H1 (cell line): ENCODE data around the gene SERGEF.

Experiments used
- CBX8 ChIP-seq: fragments of 300-800, 300-1000 bp; sonication (generic); IDR thresholded peaks from 2 replicates; pipeline ENCODE4 v1.7.1; 2016; ENCODE audit warnings: low read depth, low read length, borderline replicate concordance
- CREB1 ChIP-seq: IDR thresholded peaks from 2 replicates; pipeline ENCODE4 v1.6.1; 2012; ENCODE audit warnings: inconsistent platforms
- EP300 ChIP-seq, 2 experiments: IDR thresholded peaks; 1 replicate in 1 of 2; 2 replicates in 1 of 2; pipeline ENCODE4 v1.6.1; 2011 to 2012; ENCODE audit warnings: low read depth in 2 of 2, low read length in 2 of 2, mild to moderate bottlenecking in 2 of 2, borderline replicate concordance in 1 of 2, inconsistent platforms in 1 of 2, moderate library complexity in 1 of 2
- EZH2 ChIP-seq: fragments of 200-600 bp; sonication (generic); IDR thresholded peaks from 2 replicates; pipeline ENCODE4 v1.7.1; 2012; ENCODE audit warnings: low read depth, mild to moderate bottlenecking, moderate library complexity, low read length, inconsistent platforms; ENCODE audit not compliant: severe bottlenecking
- JUN ChIP-seq: IDR thresholded peaks from 2 replicates; pipeline ENCODE4 v1.6.1; 2011; ENCODE audit warnings: low read depth, mild to moderate bottlenecking, improper control_type of control experiment, low read length
- POU5F1 ChIP-seq: IDR thresholded peaks from 2 replicates; pipeline ENCODE4 v1.6.1; 2011; ENCODE audit warnings: low read depth, mild to moderate bottlenecking, low read length, moderate library complexity
- RAD21 ChIP-seq, 2 experiments: IDR thresholded peaks in 1 of 2; conservative IDR thresholded peaks in 1 of 2; 2 replicates each; pipeline ENCODE4 v1.6.1; 2011; ENCODE audit warnings: low read depth in 2 of 2, low read length in 2 of 2, improper control_type of control experiment in 1 of 2, inconsistent platforms in 1 of 2, mild to moderate bottlenecking in 1 of 2, moderate library complexity in 1 of 2
- RFX5 ChIP-seq: IDR thresholded peaks from 2 replicates; pipeline ENCODE4 v1.6.1; 2011; ENCODE audit warnings: low read depth, low read length, improper control_type of control experiment, borderline replicate concordance
- SUZ12 ChIP-seq: fragments of 200-600 bp; sonication (generic); IDR thresholded peaks from 2 replicates; pipeline ENCODE4 v1.6.1; 2012; ENCODE audit warnings: mild to moderate bottlenecking, inconsistent platforms, low read length, moderate library complexity, mixed read lengths
- YY1 ChIP-seq: IDR thresholded peaks from 2 replicates; pipeline ENCODE4 v1.6.1; 2011; ENCODE audit warnings: low read depth, mild to moderate bottlenecking, low read length
- TF ChIP-seq, protein P1 (sequence below), 3 experiments: IDR thresholded peaks; 1 replicate in 2 of 3; 2 replicates in 1 of 3; pipeline versions ENCODE4 v1.5.1 to v1.6.1; 2011; ENCODE audit warnings: low read length in 3 of 3, mild to moderate bottlenecking in 3 of 3, inconsistent platforms in 2 of 3, low read depth in 1 of 3, moderate library complexity in 1 of 3; ENCODE audit not compliant: insufficient read depth in 1 of 3; ENCODE audit errors: control extremely low read depth in 1 of 3
- TF ChIP-seq, protein P2 (sequence below): IDR thresholded peaks from 2 replicates; pipeline ENCODE4 v1.6.1; 2012; ENCODE audit warnings: low read length, inconsistent platforms
- TF ChIP-seq, protein P3 (sequence below): IDR thresholded peaks from 2 replicates; pipeline ENCODE4 v1.6.1; 2012; ENCODE audit warnings: inconsistent platforms

DNA sequence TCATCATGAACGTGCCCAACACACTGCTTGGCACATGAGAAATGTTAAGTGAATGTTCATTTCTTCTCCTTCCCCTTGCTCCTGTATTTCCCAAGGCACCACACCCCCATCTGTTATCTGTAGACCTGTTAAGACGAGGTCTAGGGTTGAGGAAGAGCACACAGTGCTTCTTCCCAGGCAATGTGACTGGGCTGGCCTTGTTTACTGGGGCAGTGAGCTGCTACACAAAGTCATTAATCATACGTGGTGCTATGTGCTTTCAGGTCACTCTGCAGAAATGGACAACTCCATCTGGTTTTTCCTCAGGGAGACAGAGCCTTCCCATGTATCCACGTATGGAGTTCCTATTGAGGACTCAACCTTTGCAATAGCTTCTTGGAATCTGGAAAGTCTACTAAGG is 159.6 kb downstream of the SERGEF start:
- no peak for TF ChIP-seq EZH2
- TF ChIP-seq, protein P1, sequence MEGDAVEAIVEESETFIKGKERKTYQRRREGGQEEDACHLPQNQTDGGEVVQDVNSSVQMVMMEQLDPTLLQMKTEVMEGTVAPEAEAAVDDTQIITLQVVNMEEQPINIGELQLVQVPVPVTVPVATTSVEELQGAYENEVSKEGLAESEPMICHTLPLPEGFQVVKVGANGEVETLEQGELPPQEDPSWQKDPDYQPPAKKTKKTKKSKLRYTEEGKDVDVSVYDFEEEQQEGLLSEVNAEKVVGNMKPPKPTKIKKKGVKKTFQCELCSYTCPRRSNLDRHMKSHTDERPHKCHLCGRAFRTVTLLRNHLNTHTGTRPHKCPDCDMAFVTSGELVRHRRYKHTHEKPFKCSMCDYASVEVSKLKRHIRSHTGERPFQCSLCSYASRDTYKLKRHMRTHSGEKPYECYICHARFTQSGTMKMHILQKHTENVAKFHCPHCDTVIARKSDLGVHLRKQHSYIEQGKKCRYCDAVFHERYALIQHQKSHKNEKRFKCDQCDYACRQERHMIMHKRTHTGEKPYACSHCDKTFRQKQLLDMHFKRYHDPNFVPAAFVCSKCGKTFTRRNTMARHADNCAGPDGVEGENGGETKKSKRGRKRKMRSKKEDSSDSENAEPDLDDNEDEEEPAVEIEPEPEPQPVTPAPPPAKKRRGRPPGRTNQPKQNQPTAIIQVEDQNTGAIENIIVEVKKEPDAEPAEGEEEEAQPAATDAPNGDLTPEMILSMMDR (IDR thresholded peaks at IDR 0.05; ENCODE audit: control extremely low read depth in 1 of 3, insufficient read depth in 1 of 3, low read depth in 1 of 3, low read length in 3 of 3): no peak
- no peak for TF ChIP-seq JUN
- no peak for TF ChIP-seq YY1
- TF ChIP-seq RAD21 (IDR thresholded peaks at IDR 0.05 in 1 of 2, conservative IDR thresholded peaks at IDR 0.05 in 1 of 2; ENCODE audit: low read depth in 2 of 2, low read length in 2 of 2): no peak
- no peak for TF ChIP-seq SUZ12
- TF ChIP-seq CBX8: no peak
- no peak for TF ChIP-seq EP300 (IDR thresholded peaks at IDR 0.05; ENCODE audit: borderline replicate concordance in 1 of 2, low read depth in 2 of 2, low read length in 2 of 2)
- TF ChIP-seq, protein P2, sequence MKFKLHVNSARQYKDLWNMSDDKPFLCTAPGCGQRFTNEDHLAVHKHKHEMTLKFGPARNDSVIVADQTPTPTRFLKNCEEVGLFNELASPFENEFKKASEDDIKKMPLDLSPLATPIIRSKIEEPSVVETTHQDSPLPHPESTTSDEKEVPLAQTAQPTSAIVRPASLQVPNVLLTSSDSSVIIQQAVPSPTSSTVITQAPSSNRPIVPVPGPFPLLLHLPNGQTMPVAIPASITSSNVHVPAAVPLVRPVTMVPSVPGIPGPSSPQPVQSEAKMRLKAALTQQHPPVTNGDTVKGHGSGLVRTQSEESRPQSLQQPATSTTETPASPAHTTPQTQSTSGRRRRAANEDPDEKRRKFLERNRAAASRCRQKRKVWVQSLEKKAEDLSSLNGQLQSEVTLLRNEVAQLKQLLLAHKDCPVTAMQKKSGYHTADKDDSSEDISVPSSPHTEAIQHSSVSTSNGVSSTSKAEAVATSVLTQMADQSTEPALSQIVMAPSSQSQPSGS: no peak
- TF ChIP-seq, protein P3, sequence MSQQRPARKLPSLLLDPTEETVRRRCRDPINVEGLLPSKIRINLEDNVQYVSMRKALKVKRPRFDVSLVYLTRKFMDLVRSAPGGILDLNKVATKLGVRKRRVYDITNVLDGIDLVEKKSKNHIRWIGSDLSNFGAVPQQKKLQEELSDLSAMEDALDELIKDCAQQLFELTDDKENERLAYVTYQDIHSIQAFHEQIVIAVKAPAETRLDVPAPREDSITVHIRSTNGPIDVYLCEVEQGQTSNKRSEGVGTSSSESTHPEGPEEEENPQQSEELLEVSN: no peak
- TF ChIP-seq POU5F1: no peak
- no peak for TF ChIP-seq RFX5
- no peak for TF ChIP-seq CREB1
